HG03565 (cell line): Measurements from ENCODE around the gene OR8B2.
A peak's percentile ranks its signal among the peaks of the same experiment; 100 is the strongest.
"Not testable (repeated sequence)": the region's sequence is repeated elsewhere in the genome, so short reads cannot be mapped to it uniquely, and the experiment has no call there.

Source experiments
- ATAC-seq: cut with Tn5 transposase; IDR thresholded peaks from one replicate; pipeline ENCODE4 v1.9.1; 2021; ENCODE audit warnings: mild to moderate bottlenecking, moderate library complexity; ENCODE audit not compliant: unreplicated experiment

OR8B2 gene, protein sequence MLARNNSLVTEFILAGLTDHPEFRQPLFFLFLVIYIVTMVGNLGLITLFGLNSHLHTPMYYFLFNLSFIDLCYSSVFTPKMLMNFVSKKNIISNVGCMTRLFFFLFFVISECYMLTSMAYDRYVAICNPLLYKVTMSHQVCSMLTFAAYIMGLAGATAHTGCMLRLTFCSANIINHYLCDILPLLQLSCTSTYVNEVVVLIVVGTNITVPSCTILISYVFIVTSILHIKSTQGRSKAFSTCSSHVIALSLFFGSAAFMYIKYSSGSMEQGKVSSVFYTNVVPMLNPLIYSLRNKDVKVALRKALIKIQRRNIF

DNA sequence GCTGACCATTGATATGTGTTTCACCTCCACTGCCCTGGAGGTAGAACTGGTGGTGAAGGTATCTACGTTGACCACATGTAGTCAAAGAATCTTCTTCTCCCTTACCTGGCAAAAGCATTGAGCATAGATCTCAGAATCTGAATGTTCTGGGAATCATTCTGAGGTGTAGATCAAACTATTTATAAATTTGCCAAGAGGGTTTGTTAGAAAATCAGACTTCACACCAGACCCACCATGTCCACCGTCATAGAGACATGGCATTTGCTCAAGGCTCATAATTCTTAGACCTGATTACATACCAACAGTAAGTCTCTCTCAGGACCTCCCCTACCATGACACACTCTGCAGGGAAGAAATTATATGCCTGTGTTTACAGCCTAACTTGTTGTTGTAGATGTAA, at the start of gene OR8B2:
OR8B2 (minus strand) TSS at position 101 of the 400 bp plus-strand sequence. CDS start 1,156 bp downstream, outside the sequence.
- ATAC-seq: no peak

DNA sequence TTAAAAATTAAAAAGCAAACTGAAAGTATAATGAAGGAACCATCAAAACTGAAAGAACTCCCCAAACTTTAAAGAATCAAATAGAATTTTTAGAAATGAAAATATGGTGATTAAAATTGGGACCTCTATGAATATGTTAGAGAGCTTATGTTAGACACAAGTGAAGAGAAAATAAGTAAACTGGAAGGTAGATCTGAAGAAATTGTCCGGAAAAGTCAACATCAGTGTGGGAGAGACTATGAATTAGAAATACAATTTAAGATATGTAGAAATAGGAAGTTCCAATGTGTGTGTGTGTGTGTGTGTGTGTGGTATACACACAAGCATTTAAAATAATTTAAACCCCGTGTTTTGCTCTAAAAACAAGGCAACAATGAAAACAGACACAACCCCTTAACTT, 45.3 kb upstream of the OR8B2 start:
- no peak for ATAC-seq

GRCh38 chr11:124424384-124424921, 40.2 kb upstream of the OR8B2 start, which contains the start of gene OR8B4:
OR8B4 (minus strand) TSS chr11:124424871; CDS start chr11:124424871, 0 bp downstream.
- ATAC-seq: no peak

DNA sequence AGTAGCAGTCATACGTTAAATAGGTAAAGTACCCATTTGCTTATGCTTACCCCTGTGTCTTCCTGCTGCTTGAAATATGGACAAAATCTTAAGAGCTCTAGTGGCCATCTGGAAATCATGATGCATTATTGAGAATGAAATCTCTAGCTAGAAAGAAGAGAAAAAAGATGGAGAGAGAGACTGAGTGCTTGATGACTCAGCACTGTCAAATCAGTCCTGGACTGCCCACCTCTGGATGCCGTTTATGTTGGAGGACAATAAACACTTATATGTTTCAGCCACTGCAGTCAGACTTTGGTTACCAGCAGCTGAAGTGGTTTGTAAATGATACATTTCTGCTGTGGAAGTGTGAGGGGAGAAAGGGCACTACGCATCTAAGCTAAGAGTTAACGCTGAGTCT, 36.7 kb upstream of the OR8B2 start:
- no peak for ATAC-seq

- no peak for ATAC-seq
Measured at GRCh38 chr11:124415356-124415923, 31.1 kb upstream of the OR8B2 start.

- no peak for ATAC-seq
Measured at GRCh38 chr11:124409906-124410305, 25.6 kb upstream of the OR8B2 start.

GRCh38 chr11:124405581-124405980, 21.3 kb upstream of the OR8B2 start:
- no peak for ATAC-seq

DNA sequence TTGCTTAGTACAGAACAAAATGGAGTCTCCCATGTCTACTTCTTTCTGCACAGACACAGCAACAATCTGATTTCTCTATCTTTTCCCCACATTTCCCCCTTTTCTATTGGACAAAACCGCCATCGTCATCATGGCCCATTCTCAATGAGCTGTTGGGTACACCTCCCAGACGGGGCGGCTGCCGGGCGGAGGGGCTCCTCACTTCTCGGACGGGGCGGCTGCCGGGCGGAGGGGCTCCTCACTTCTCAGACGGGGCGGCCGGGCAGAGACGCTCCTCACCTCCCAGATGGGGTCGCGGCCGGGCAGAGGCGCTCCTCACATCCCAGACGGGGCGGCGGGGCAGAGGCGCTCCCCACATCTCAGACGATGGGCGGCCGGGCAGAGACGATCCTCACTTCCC, 18.9 kb upstream of the OR8B2 start:
- not testable (repeated sequence) for ATAC-seq

DNA sequence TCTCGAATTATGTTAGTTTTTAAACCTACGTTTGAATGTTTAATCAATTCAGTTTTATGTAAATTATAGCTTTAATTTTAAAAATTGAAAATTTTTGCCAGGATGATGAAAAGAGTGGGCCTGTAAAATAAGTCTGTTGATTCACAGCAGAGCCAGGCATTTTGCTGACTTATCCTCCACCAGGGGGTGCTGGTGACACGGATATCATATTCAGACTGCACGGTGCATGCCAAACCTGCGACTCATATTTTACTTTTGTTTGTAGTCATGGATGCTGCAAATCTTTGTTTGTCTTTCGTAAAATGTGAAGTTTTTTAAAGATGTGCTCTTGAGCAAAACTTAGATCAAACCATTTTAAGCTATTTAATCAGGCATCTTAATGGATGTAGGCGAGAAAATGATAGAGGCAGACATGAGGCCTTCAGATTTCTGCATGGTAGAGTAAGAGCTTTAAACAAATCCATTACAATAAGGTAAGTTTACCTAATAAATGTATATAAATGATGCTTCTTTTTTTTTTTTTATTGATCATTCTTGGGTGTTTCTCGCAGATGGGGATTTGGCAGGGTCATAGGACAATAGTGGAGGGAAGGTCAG, 18.1 kb upstream of the OR8B2 start:
- ATAC-seq: peak; percentile 95

GRCh38 chr11:124398924-124399323, 14.6 kb upstream of the OR8B2 start, which contains the start of gene OR8B3:
OR8B3 (minus strand) TSS chr11:124399024; CDS start chr11:124397351, 1,673 bp downstream.
- ATAC-seq: no peak

GRCh38 chr11:124396847-124397246, 12.5 kb upstream of the OR8B2 start:
- ATAC-seq: not testable (repeated sequence)

- ATAC-seq: no peak
Measured at GRCh38 chr11:124394408-124394807, 10.1 kb upstream of the OR8B2 start.

DNA sequence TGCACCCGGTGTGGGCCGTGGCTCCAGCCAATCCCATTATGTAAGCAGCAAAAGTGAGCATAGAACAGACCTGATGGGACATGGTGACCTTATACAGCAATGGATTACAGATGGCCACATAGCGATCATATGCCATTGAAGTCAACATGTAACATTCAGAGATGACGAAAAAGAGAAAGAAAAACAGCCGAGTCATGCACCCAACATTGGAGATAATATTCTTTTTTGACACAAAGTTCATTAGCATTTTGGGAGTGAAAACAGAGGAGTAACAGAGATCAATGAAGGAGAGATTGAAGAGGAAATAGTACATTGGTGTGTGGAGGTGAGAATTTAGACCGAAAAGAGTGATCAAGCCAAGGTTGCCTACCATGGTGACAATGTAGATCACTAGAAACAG, 1.4 kb downstream of the OR8B2 start:
- not testable (repeated sequence) for ATAC-seq

DNA sequence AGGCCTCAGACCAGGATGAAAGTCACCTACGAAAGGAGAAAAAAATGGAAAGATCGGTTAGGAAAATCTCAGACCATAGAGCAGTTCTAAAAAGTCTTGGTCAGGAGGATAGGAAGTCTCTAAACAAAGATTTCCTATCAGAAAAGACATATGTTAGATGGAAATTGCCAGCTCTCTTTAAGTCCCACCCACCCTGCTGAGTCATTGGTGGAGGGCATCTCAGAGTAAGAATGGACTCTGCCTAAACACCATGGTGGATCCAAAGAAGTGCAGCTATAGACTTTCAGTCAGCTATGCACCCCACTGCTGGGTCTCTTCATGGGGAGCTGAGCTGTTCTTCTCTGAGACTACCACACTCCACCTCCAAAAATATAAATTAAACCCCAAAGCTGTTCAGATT, 3.7 kb downstream of the OR8B2 start:
- no peak for ATAC-seq

GRCh38 chr11:124376280-124376679, 8.0 kb downstream of the OR8B2 start:
- ATAC-seq: no peak

DNA sequence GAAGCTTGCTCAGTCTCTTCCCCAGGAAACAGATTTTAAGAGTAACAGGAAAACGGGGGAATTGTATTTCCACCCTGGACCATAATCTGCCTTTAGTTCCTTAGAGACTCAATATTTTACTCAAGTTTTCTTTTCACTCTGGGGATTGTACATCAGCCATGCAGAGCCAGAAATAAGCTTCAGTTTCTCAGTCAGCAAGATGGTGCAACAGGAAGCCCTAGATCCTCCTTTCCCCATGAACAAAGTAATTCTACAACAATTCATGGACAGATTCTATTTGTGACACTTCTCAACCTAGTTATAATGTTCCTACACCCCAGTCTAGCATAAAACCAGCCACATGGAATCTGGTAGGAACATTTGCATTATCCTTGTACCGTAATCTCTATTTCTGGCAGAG, 24.7 kb downstream of the OR8B2 start:
- no peak for ATAC-seq

DNA sequence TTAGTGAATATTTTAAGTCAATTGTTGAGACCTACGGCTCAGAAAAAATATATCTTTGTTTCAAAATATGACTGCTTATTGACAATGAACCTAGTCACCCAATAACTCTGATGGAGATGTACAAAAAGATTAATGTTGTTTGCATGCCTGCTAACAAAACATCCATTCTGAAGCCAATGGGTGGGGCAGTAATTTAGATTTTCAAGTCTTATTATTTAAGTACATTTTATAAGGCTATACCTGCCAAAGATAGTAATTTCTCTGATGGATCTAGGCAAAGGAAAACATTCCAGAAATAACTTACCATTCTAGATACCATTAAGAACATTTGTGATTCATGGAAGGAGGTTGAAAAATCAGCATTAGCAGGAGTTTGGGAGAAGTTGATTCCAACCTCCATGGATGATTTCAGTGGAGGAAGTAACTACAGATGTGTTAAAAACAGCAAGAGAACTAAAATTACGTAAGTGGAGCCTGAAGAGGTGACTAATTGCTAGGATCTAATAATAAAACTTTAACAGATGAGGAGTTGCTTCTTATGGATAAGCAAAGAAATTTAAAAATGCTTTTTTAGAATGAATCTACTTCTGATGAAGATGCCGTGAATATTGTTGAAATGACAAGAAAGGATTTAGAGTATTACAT, 37.9 kb downstream of the OR8B2 start:
- ATAC-seq: no peak

DNA sequence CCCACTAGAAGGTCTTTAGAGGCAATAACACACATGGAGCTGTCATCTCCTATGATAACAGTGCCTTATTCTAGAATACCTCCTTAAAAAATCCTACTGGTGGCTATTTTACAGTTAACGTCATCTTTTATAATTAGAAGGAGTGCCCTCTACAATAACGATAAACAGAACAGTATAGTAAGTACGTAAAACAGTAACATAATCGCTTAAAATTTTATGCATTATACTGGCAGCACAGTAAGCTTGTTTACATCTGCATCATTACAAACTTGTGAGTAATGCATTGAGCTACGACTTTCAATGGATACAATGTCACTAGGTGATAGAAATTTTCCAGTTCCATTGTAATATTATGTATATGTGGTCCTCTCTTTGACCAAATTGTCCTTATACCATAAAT, 40.0 kb downstream of the OR8B2 start:
- no peak for ATAC-seq

GRCh38 chr11:124340142-124340447, 44.2 kb downstream of the OR8B2 start:
- ATAC-seq: no peak

GRCh38 chr11:124339396-124340141, 44.7 kb downstream of the OR8B2 start:
- no peak for ATAC-seq
